Measurements from ENCODE around the gene STK32C.
"Not testable (repeated sequence)": the region's sequence is repeated elsewhere in the genome, so short reads cannot be mapped to it uniquely, and the experiment has no call there.

The STK32C gene

GRCh38 chr10:132300582-132300981, 7.2 kb downstream of the STK32C start:
- no peak for DNase-seq

DNA sequence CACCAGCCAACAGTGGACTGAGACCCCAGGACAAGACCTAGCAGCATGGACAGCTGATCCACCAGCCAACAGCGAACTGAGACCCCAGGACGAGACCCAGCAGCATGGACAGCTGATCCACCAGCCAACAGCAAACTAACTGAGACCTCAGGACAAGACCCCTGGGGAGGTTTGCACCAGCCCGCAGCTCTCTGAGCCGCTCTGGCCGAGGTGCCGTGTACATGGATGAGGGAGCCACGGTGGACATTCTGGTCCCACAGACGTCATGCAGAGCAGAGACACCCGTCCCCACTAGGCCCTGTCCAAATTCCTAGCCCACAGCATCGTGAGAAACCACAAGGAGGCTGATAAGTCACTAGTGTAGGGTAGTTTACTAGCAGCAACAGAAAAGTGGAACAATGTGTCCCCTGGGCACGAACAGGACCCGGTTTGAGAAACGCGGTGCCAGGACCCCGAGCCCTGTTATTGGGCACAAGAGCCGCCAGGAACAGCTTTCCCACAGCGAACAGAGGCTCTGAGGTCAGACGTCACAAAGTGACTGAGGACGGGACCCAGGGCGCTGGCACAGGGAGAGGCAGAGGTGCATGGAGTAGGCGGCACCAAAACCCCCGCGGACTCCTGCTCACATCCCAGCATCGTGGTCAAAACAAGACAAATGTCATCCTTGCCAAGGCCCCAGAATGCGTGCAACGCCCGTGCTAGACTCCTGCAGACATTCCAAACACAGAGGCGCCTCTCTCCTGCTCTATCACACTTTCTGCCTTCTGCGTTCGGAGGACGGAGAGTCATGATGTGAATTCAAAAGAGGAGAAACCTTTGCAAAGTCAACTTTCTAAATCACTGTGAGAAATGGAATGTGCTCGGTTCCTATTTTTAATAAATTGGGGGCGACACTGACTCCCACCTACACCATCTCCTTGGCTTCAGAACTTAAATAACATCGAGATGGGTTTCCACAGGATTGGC, 8.1 kb downstream of the STK32C start:
- no peak for DNase-seq

- no peak for DNase-seq
These were observed 9.5 kb downstream of the STK32C start for GRCh38 chr10:132298038-132298881.

GRCh38 chr10:132297526-132297925, 10.2 kb downstream of the STK32C start:
- DNase-seq, result no peak

DNA sequence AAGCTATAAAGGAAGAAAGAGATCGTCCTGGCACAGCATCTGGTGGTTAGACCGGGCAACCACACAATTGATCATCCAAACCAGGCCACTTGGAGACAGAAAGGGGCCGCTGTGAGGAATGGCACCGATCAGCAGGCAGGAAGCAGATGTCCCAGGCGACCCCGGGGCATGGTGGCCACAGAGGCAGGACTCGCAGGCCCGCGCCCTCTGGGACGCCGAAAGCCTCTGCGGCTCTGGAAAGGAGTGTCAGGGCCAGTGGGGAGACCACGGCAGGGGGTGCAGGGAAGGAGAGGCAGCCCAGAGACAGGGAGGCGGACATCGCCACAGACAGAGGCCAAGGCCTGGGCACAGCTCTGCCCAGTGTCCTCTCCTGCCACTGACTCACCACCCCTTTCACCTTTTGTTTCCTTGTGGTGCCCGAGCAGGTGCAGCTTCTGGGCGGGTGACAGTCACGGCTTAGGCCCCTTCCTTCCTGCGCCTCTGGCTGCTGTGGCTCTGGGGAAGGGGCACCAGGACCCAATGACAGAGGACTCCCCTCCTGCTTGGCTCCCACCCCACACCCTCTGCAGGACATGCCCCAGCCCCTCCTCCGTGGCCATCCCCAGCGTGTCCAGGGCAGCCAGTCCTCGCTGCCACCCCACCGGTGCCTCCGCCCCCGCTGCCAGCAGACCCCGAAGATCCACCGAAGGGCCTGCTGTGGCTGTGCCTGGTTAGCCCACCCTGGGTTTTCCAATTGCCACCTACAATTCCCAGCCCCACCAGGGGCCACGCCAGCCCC, 10.9 kb downstream of the STK32C start:
- no peak for DNase-seq

GRCh38 chr10:132295481-132295880, 12.3 kb downstream of the STK32C start:
- not testable (repeated sequence) for DNase-seq

DNA sequence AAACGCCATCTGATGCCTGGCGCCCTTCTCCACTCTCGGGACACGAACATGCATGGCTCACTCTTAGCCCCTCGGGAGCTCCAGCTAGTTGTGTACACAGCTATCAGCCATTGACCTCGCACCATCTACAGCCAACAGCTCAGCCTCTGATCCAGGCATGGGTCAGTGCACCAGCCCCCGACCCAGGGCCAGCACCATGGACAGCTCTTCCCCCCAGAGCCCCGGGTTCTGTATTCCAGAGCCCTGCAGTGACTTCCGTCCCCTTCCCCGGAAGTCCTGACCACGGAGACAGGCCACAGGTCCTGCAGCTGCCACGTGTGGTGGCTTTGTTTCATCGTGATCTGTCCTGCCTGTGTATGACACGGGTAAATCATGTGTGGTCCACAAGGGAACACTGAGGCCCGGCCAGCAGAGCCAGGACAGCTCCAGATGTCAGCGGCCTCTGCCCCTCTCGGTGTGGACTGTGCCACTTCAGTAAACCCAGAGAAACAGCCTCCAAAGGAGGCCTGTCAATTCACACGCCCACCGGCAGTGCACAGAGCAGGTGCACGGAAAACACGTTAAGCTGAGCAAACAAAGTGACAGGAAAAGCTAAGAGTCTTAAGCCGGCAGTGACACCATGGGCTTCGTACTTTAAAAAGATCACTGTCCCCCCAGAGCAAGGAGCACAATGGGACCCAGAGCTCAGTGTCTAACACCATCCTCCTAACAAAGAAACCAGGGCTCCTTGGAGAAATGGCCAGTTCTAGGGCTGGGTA, 13.0 kb downstream of the STK32C start:
- DNase-seq, result no peak

DNA sequence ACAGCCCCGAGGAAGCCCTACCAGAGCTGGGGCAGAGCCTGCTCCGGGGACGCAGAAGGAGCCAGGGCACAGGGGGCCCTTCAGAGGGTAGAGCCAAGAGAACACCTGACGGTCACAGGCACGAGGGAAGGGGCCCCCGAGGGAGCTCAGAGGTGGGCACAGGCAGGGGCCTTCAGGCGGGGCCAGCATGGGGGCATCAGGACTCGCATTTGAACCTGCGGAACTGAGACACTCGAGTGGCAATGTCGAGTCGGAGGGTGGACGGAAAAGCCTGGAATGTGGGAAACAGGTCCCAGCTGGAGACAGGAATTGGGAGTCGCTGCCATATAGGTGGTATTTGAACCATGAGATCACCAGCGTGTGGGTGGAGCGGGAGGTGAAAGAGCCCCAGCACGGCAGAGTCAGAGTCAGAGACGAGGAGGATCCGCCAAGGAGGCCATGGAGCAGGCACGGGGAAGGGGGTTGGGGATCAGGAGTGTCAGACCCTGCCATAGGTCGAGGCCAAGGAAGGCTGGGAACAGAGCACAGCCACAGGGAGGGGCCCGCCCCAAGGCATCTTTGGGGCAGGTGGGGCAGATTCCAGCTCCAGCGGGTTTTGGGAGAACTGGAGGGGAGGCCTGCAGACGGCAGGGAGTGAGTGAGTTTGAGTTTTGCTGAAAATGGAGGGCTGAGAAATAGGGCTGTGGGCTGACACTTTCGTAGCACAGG, 13.8 kb downstream of the STK32C start:
- no peak for DNase-seq

GRCh38 chr10:132293201-132293812, 14.4 kb downstream of the STK32C start:
- DNase-seq, result peak in 9 of 14 donors; percentile 36 to 87 (median 71)

- DNase-seq, result no peak
These were observed 15.2 kb downstream of the STK32C start for GRCh38 chr10:132292287-132293200.

GRCh38 chr10:132291826-132292225, 15.9 kb downstream of the STK32C start:
- DNase-seq, result no peak

DNA sequence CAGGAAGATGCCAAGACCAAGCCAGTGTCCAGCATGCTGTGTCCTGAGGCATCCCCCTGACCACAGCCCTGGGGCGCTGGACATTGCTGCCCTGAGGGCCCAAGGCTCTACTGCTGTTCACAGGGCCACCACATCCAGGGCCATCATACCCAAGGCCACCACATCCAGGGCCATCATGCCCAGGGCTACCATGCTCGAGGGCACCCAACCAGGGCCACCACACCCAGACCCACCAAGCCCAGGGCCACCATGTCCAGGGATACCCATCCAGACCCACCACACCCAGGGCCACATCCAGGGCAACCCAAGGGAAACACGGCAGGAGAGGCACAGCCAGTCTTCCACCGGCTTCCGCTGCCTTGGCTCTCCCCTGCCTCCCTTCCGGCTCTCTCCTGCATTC, 17.1 kb downstream of the STK32C start:
- no peak for DNase-seq

DNA sequence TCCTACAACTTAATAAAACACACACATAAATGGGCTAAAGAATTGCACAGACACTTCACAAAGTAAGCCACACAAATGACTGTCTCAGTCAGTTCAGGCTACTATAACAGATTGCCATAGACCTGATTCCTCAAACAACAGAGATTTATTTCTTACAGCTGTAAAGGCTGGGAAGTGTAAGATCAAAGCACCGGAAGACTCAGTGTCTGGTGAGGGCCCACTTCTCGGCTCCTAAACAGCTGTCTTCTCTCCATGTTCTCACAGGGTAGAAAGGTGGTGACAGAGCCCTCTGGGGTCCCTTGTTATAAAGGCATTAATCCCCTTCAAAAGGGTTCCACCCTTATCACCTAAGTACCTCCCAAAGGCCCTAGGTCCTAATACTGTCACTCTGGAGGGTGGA, 18.3 kb downstream of the STK32C start:
- no peak for DNase-seq

DNA sequence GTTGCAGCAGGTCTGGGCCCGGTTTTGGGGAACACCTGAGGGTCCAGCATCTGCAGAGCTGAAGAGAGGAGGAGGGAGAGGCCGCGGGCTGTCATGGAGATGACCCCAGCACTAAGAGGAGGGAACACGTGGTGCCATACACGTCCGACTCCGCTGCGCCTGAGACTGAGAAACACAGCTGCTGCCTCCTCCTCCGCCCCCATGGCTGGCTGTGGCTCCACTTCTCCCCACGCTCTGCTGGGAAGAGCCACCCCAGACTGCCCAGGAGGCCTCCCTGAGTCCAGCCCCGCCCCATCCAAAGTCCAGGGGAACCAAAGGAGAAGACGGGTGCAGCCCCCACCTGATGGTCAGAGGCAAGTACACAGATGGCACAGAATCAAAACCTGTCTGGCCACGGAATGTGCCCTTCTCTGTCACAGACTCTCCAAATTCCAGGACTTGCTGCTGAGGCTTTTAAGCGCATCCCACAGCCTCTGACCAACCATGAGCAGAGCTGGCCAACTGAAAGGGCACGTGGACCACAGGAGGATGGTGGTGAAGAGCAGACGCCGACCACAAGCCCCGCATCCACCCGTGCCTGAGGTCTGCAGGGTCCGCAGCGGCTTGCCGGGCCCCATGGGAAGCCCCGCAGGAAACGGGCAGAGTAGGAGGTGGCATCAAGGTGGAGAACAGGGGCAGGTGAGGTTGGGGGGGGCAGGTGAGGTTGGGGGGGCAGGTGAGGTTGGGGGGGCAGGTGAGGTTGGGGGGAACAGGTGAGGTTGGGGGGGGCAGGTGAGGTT, 24.0 kb downstream of the STK32C start:
- DNase-seq, result no peak

GRCh38 chr10:132282667-132283603, 24.8 kb downstream of the STK32C start:
- DNase-seq, result no peak

- no peak for DNase-seq
These were observed 25.7 kb downstream of the STK32C start for GRCh38 chr10:132281915-132282666.

GRCh38 chr10:132280646-132281074, 27.1 kb downstream of the STK32C start:
- no peak for DNase-seq
